ENCODE measurements around the gene RBM5. TPM values are rescaled to one million over a fixed set of nuclear protein-coding genes. Genes with fewer than 3 reads are reported as not detected.

The RBM5 gene
- polyA plus RNA-seq, 4 donors = 57.1 to 216 (median 84.3) TPM

GRCh38 chr3:50138266-50139200 is 49.8 kb downstream of the RBM5 start:
- no peak overlapping the region for H3K27ac ChIP-seq (ENCODE audit: low read depth in 1 of 3, low read length in 2 of 3)
- DNase-seq (no peak), FAIRE-seq (no peak)
- peaks cover 0 to 20% (median 5%) of the 10 kb centered on the region in 3 donors for H3K4me1 ChIP-seq (ENCODE audit: control insufficient read depth in 3 of 3, insufficient read depth in 2 of 3, low read depth in 1 of 3, low read length in 2 of 3)
- no peak overlapping the region for H3K4me3 ChIP-seq (ENCODE audit: low read depth in 1 of 3, low read length in 3 of 3)
- H3K9me3 ChIP-seq (ENCODE audit: control insufficient read depth in 2 of 2, insufficient read depth in 1 of 2, low read depth in 1 of 2, low read length in 1 of 2) = no peaks in the 10 kb centered on the region
- WGBS, 3 donors = 13 to 25% (median 17%) methylated on average over 13 of the region's 13 CpGs
- H3K27me3 ChIP-seq (ENCODE audit: control insufficient read depth in 3 of 3, insufficient read depth in 3 of 3, low read length in 3 of 3) = peaks cover 0 to 36% (median 0%) of the 10 kb centered on the region in 3 donors
- no peaks in the 10 kb centered on the region for H3K36me3 ChIP-seq (ENCODE audit: control insufficient read depth in 3 of 3, insufficient read depth in 2 of 3, low read depth in 1 of 3, low read length in 3 of 3)

GRCh38 chr3:50139308-50139707 is 50.6 kb downstream of the RBM5 start:
- no peak overlapping the region for H3K27ac ChIP-seq (ENCODE audit: low read depth in 1 of 3, low read length in 2 of 3)
- H3K9me3 ChIP-seq (ENCODE audit: control insufficient read depth in 2 of 2, insufficient read depth in 1 of 2, low read depth in 1 of 2, low read length in 1 of 2) = no peaks in the 10 kb centered on the region
- DNase-seq = no peak
- WGBS, 3 donors = 37 to 62% (median 57%) methylated on average over 6 of the region's 6 CpGs
- H3K4me3 ChIP-seq (ENCODE audit: low read depth in 1 of 3, low read length in 3 of 3) = no peak overlapping the region
- H3K4me1 ChIP-seq (ENCODE audit: control insufficient read depth in 3 of 3, insufficient read depth in 2 of 3, low read depth in 1 of 3, low read length in 2 of 3) = peaks cover 0 to 20% (median 5%) of the 10 kb centered on the region in 3 donors
- H3K36me3 ChIP-seq (ENCODE audit: control insufficient read depth in 3 of 3, insufficient read depth in 2 of 3, low read depth in 1 of 3, low read length in 3 of 3) = no peaks in the 10 kb centered on the region
- H3K27me3 ChIP-seq (ENCODE audit: control insufficient read depth in 3 of 3, insufficient read depth in 3 of 3, low read length in 3 of 3) = peaks cover 0 to 30% (median 0%) of the 10 kb centered on the region in 3 donors
- no peak for FAIRE-seq

- WGBS, 3 donors = 67 to 82% (median 74%) methylated on average over 13 of the region's 13 CpGs
- no peaks in the 10 kb centered on the region for H3K36me3 ChIP-seq (ENCODE audit: control insufficient read depth in 3 of 3, insufficient read depth in 2 of 3, low read depth in 1 of 3, low read length in 3 of 3)
- H3K9me3 ChIP-seq (ENCODE audit: control insufficient read depth in 2 of 2, insufficient read depth in 1 of 2, low read depth in 1 of 2, low read length in 1 of 2) = no peaks in the 10 kb centered on the region
- H3K4me1 ChIP-seq (ENCODE audit: control insufficient read depth in 3 of 3, insufficient read depth in 2 of 3, low read depth in 1 of 3, low read length in 2 of 3) = peaks cover 0 to 20% (median 5%) of the 10 kb centered on the region in 3 donors
- H3K27me3 ChIP-seq (ENCODE audit: control insufficient read depth in 3 of 3, insufficient read depth in 3 of 3, low read length in 3 of 3) = peaks cover 0 to 27% (median 0%) of the 10 kb centered on the region in 3 donors
- FAIRE-seq (no peak), DNase-seq (no peak)
- no peak overlapping the region for H3K27ac ChIP-seq (ENCODE audit: low read depth in 1 of 3, low read length in 2 of 3)
- no peak overlapping the region for H3K4me3 ChIP-seq (ENCODE audit: low read depth in 1 of 3, low read length in 3 of 3)
These were observed 51.2 kb downstream of the RBM5 start for GRCh38 chr3:50139718-50140423.

GRCh38 chr3:50140990-50141389 is 52.3 kb downstream of the RBM5 start:
- Histone ChIP-seq H3K4me3 (ENCODE audit: low read depth in 1 of 3, low read length in 3 of 3) (no peak overlapping the region), H3K9me3 (ENCODE audit: control insufficient read depth in 2 of 2, insufficient read depth in 1 of 2, low read depth in 1 of 2, low read length in 1 of 2) (no peaks in the 10 kb centered on the region), H3K4me1 (ENCODE audit: control insufficient read depth in 3 of 3, insufficient read depth in 2 of 3, low read depth in 1 of 3, low read length in 2 of 3) (peaks cover 0 to 20% (median 5%) of the 10 kb centered on the region in 3 donors), H3K27ac (ENCODE audit: low read depth in 1 of 3, low read length in 2 of 3) (no peak overlapping the region), H3K36me3 (ENCODE audit: control insufficient read depth in 3 of 3, insufficient read depth in 2 of 3, low read depth in 1 of 3, low read length in 3 of 3) (no peaks in the 10 kb centered on the region), H3K27me3 (ENCODE audit: control insufficient read depth in 3 of 3, insufficient read depth in 3 of 3, low read length in 3 of 3) (peaks cover 0 to 21% (median 0%) of the 10 kb centered on the region in 3 donors)
- 90 to 92% (median 92%) methylated on average over 12 of the region's 12 CpGs for WGBS, 3 donors
- DNase-seq = no peak
- FAIRE-seq = no peak

- peaks cover 0 to 8% (median 0%) of the 10 kb centered on the region in 3 donors for H3K27me3 ChIP-seq (ENCODE audit: control insufficient read depth in 3 of 3, insufficient read depth in 3 of 3, low read length in 3 of 3)
- H3K27ac ChIP-seq (ENCODE audit: low read depth in 1 of 3, low read length in 2 of 3) = no peak overlapping the region
- H3K36me3 ChIP-seq (ENCODE audit: control insufficient read depth in 3 of 3, insufficient read depth in 2 of 3, low read depth in 1 of 3, low read length in 3 of 3) = no peaks in the 10 kb centered on the region
- H3K9me3 ChIP-seq (ENCODE audit: control insufficient read depth in 2 of 2, insufficient read depth in 1 of 2, low read depth in 1 of 2, low read length in 1 of 2) = no peaks in the 10 kb centered on the region
- peaks cover 0 to 4% (median 0%) of the 10 kb centered on the region in 3 donors for H3K4me1 ChIP-seq (ENCODE audit: control insufficient read depth in 3 of 3, insufficient read depth in 2 of 3, low read depth in 1 of 3, low read length in 2 of 3)
- no peak overlapping the region for H3K4me3 ChIP-seq (ENCODE audit: low read depth in 1 of 3, low read length in 3 of 3)
- FAIRE-seq = no peak
- DNase-seq = no peak
- WGBS, 3 donors = 86 to 88% (median 87%) methylated on average over 3 of the region's 3 CpGs
These were observed 57.7 kb downstream of the RBM5 start for GRCh38 chr3:50146316-50146901.

- Histone ChIP-seq H3K4me1 (ENCODE audit: control insufficient read depth in 3 of 3, insufficient read depth in 2 of 3, low read depth in 1 of 3, low read length in 2 of 3) (peaks cover 0 to 7% (median 0%) of the 10 kb centered on the region in 3 donors), H3K27me3 (ENCODE audit: control insufficient read depth in 3 of 3, insufficient read depth in 3 of 3, low read length in 3 of 3) (peaks cover 0 to 8% (median 0%) of the 10 kb centered on the region in 3 donors), H3K4me3 (ENCODE audit: low read depth in 1 of 3, low read length in 3 of 3) (no peak overlapping the region), H3K27ac (ENCODE audit: low read depth in 1 of 3, low read length in 2 of 3) (no peak overlapping the region), H3K36me3 (ENCODE audit: control insufficient read depth in 3 of 3, insufficient read depth in 2 of 3, low read depth in 1 of 3, low read length in 3 of 3) (no peaks in the 10 kb centered on the region), H3K9me3 (ENCODE audit: control insufficient read depth in 2 of 2, insufficient read depth in 1 of 2, low read depth in 1 of 2, low read length in 1 of 2) (no peaks in the 10 kb centered on the region)
- 83 to 92% (median 83%) methylated on average over 7 of the region's 7 CpGs for WGBS, 3 donors
- DNase-seq (no peak), FAIRE-seq (no peak)
These were observed 58.3 kb downstream of the RBM5 start for GRCh38 chr3:50147016-50147415.

GRCh38 chr3:50147447-50147846 is 58.7 kb downstream of the RBM5 start:
- no peak overlapping the region for H3K4me3 ChIP-seq (ENCODE audit: low read depth in 1 of 3, low read length in 3 of 3)
- H3K36me3 ChIP-seq (ENCODE audit: control insufficient read depth in 3 of 3, insufficient read depth in 2 of 3, low read depth in 1 of 3, low read length in 3 of 3) = no peaks in the 10 kb centered on the region
- DNase-seq = no peak
- H3K27me3 ChIP-seq (ENCODE audit: control insufficient read depth in 3 of 3, insufficient read depth in 3 of 3, low read length in 3 of 3) = peaks cover 0 to 8% (median 0%) of the 10 kb centered on the region in 3 donors
- no peaks in the 10 kb centered on the region for H3K9me3 ChIP-seq (ENCODE audit: control insufficient read depth in 2 of 2, insufficient read depth in 1 of 2, low read depth in 1 of 2, low read length in 1 of 2)
- whole genome bisulfite sequencing, 3 donors = 79 to 96% (median 80%) methylated on average over 2 of the region's 2 CpGs
- peaks cover 0 to 9% (median 0%) of the 10 kb centered on the region in 3 donors for H3K4me1 ChIP-seq (ENCODE audit: control insufficient read depth in 3 of 3, insufficient read depth in 2 of 3, low read depth in 1 of 3, low read length in 2 of 3)
- H3K27ac ChIP-seq (ENCODE audit: low read depth in 1 of 3, low read length in 2 of 3) = no peak overlapping the region
- FAIRE-seq = no peak

- H3K27me3 ChIP-seq (ENCODE audit: control insufficient read depth in 3 of 3, insufficient read depth in 3 of 3, low read length in 3 of 3) = peaks cover 0 to 8% (median 0%) of the 10 kb centered on the region in 3 donors
- H3K4me1 ChIP-seq (ENCODE audit: control insufficient read depth in 3 of 3, insufficient read depth in 2 of 3, low read depth in 1 of 3, low read length in 2 of 3) = peaks cover 0 to 9% (median 0%) of the 10 kb centered on the region in 3 donors
- no peaks in the 10 kb centered on the region for H3K36me3 ChIP-seq (ENCODE audit: control insufficient read depth in 3 of 3, insufficient read depth in 2 of 3, low read depth in 1 of 3, low read length in 3 of 3)
- DNase-seq (no peak), FAIRE-seq (no peak)
- no peak overlapping the region for H3K4me3 ChIP-seq (ENCODE audit: low read depth in 1 of 3, low read length in 3 of 3)
- no peak overlapping the region for H3K27ac ChIP-seq (ENCODE audit: low read depth in 1 of 3, low read length in 2 of 3)
- no peaks in the 10 kb centered on the region for H3K9me3 ChIP-seq (ENCODE audit: control insufficient read depth in 2 of 2, insufficient read depth in 1 of 2, low read depth in 1 of 2, low read length in 1 of 2)
- WGBS, 3 donors = 66 to 71% (median 69%) methylated on average over 6 of the region's 6 CpGs
These were observed 59.1 kb downstream of the RBM5 start for GRCh38 chr3:50147861-50148260.
